Mammary epithelial cell (primary cell): ENCODE measurements around the gene FGF12.

Experiments used
- CTCF ChIP-seq, 2 donors: IDR thresholded peaks in 1 of 2; conservative IDR thresholded peaks in 1 of 2; 2 replicates each; pipeline ENCODE4 v1.5.1; 2011 to 2012; ENCODE audit warnings: inconsistent platforms in 2 of 2, low read length in 2 of 2, mild to moderate bottlenecking in 2 of 2, control low read depth in 1 of 2, low read depth in 1 of 2; ENCODE audit not compliant: insufficient read depth in 1 of 2; ENCODE audit errors: extremely low read depth in 1 of 2
- EZH2 ChIP-seq: IDR thresholded peaks from 2 replicates; pipeline ENCODE4 v1.6.1; 2012; ENCODE audit warnings: low read length, inconsistent platforms, borderline replicate concordance

GRCh38 chr3:192186498-192186897 is 540.8 kb downstream of the FGF12 start:
- TF ChIP-seq CTCF (conservative IDR thresholded peaks at IDR 0.05 in 1 of 2, IDR thresholded peaks at IDR 0.05 in 1 of 2; ENCODE audit: extremely low read depth in 1 of 2, insufficient read depth in 1 of 2, low read depth in 1 of 2, low read length in 2 of 2) (no peak), EZH2 (no peak)
